Cardiac muscle cell (in vitro differentiated cells and primary cell): ENCODE results near the gene CGB2. TPM values are rescaled to one million over a fixed set of nuclear protein-coding genes. Genes with fewer than 3 reads are reported as not detected.

Experiments used
- DNase-seq, 2 donors: peaks; one replicate each; pipeline versions ENCODE4 v3.0.0 to v3.0.0-alpha.2; 2010 to 2017; ENCODE audit warnings: low read depth in 1 of 2, low spot score in 1 of 2
- H3K27ac ChIP-seq: fragments of 200-600 bp; sonication (generic); 2 replicates; pipeline ENCODE4 v1.5.1; 2016
- H3K27me3 ChIP-seq: fragments of 200-600 bp; sonication (generic); 2 replicates; pipeline ENCODE4 v1.6.0; 2016; ENCODE audit warnings: control low read depth
- H3K36me3 ChIP-seq: fragments of 200-600 bp; sonication (generic); 2 replicates; pipeline ENCODE4 v1.5.1; 2016; ENCODE audit warnings: control low read depth
- H3K4me1 ChIP-seq: fragments of 200-600 bp; sonication (generic); 2 replicates; pipeline ENCODE4 v1.8.1; 2017; ENCODE audit warnings: low read depth, mild to moderate bottlenecking, mixed run types
- H3K4me3 ChIP-seq: fragments of 200-600 bp; sonication (generic); 2 replicates; pipeline ENCODE4 v1.5.1; 2016; ENCODE audit warnings: mild to moderate bottlenecking
- H3K9me3 ChIP-seq: fragments of 200-600 bp; sonication (generic); 2 replicates; pipeline ENCODE4 v1.5.1; 2017; ENCODE audit warnings: low read depth, mild to moderate bottlenecking, control low read depth
- CTCF ChIP-seq: IDR thresholded peaks from 2 replicates; pipeline ENCODE4 v1.5.1; 2012; ENCODE audit warnings: low read depth, mild to moderate bottlenecking, low read length
- polyA plus RNA-seq: library from polyadenylated mRNA; unstranded; fragments of >200 nt; fragmentation: Nextera tagmentation; extraction: Ambion mirVana; gene quantifications from 2 replicates; pipeline ENCODE4 v1.2.1, GENCODE V29; 2016
- total RNA-seq: library from RNA; depleted of rRNA; stranded (reverse); fragments of >200 nt; gene quantifications from 2 replicates; pipeline ENCODE4 v1.2.3, GENCODE V29; 2016

The CGB2 gene
- total and polyA plus RNA-seq, 2 experiments from 2014 or later, result not detected

- Histone ChIP-seq H3K4me1 (no peaks in the 10 kb centered on the region), H3K4me3 (no peak overlapping the region), H3K9me3 (no peaks in the 10 kb centered on the region), H3K36me3 (peaks cover 17% of the 10 kb centered on the region), H3K27me3 (no peaks in the 10 kb centered on the region), H3K27ac (no peak overlapping the region)
- DNase-seq, result no peak
- no peak for TF ChIP-seq CTCF
These were observed 21.2 kb upstream of the CGB2 start for GRCh38 chr19:49010453-49010852.

- no peak for TF ChIP-seq CTCF
These were observed 20.5 kb upstream of the CGB2 start for GRCh38 chr19:49011194-49011593.

GRCh38 chr19:49014123-49014869 lies 17.4 kb upstream of the CGB2 start:
- H3K4me3 ChIP-seq, result no peak overlapping the region
- H3K4me1 ChIP-seq, result no peaks in the 10 kb centered on the region
- H3K27ac ChIP-seq, result no peak overlapping the region
- peaks cover 14% of the 10 kb centered on the region for H3K36me3 ChIP-seq
- DNase-seq, result no peak
- no peaks in the 10 kb centered on the region for H3K9me3 ChIP-seq
- TF ChIP-seq CTCF, result no peak
- no peaks in the 10 kb centered on the region for H3K27me3 ChIP-seq

More at GRCh38 chr19:49011194-49011593, 20.5 kb upstream of the CGB2 start:
- no peak overlapping the region for H3K4me3 ChIP-seq
- DNase-seq, result no peak
- H3K27me3 ChIP-seq, result no peaks in the 10 kb centered on the region
- no peaks in the 10 kb centered on the region for H3K9me3 ChIP-seq
- H3K4me1 ChIP-seq, result no peaks in the 10 kb centered on the region
- H3K27ac ChIP-seq, result no peak overlapping the region
- H3K36me3 ChIP-seq, result peaks cover 18% of the 10 kb centered on the region

GRCh38 chr19:49014870-49015255 lies 16.8 kb upstream of the CGB2 start:
- Histone ChIP-seq H3K27me3 (no peaks in the 10 kb centered on the region), H3K9me3 (no peaks in the 10 kb centered on the region), H3K36me3 (peaks cover 14% of the 10 kb centered on the region), H3K4me1 (no peaks in the 10 kb centered on the region), H3K27ac (no peak overlapping the region), H3K4me3 (no peak overlapping the region)
- DNase-seq, result no peak
- no peak for TF ChIP-seq CTCF

GRCh38 chr19:49016067-49016839 lies 15.4 kb upstream of the CGB2 start:
- DNase-seq, result no peak

More at GRCh38 chr19:49016067-49016839, 15.4 kb upstream of the CGB2 start:
- Histone ChIP-seq H3K4me1 (no peaks in the 10 kb centered on the region), H3K27me3 (no peaks in the 10 kb centered on the region), H3K27ac (no peak overlapping the region), H3K36me3 (peaks cover 9% of the 10 kb centered on the region), H3K4me3 (no peak overlapping the region), H3K9me3 (no peaks in the 10 kb centered on the region)
- TF ChIP-seq CTCF, result no peak
